ENCODE results near the gene AGAP3.
A peak's percentile ranks its signal among the peaks of the same experiment; 100 is the strongest.

GRCh38 chr7:151122276-151122675 lies 36.0 kb downstream of the AGAP3 start:
- peak in 1 of 2 donors; percentile 5 for TF ChIP-seq CTCF (conservative IDR thresholded peaks at IDR 0.05 in 1 of 2, IDR thresholded peaks at IDR 0.05 in 1 of 2; ENCODE audit: low read depth in 1 of 2, low read length in 2 of 2)
- TF ChIP-seq EZH2 (IDR thresholded peaks at IDR 0.05; ENCODE audit: low read length, missing control alignments): no peak

All from fibroblast of lung (primary cell).